ENCODE data around the gene EXO1. TPM values are rescaled to one million over a fixed set of nuclear protein-coding genes. Genes with fewer than 3 reads are reported as not detected.

Gene EXO1
- polyA plus RNA-seq, 1 experiment, result 4.3 TPM

- no peaks in the 10 kb centered on the region for H3K27me3 ChIP-seq (ENCODE audit: control insufficient read depth, insufficient read depth, low read length)
- no peak overlapping the region for H3K27ac ChIP-seq (ENCODE audit: low read depth, low read length)
- H3K4me3 ChIP-seq (ENCODE audit: low read depth, low read length), result no peak overlapping the region
- no peaks in the 10 kb centered on the region for H3K9me3 ChIP-seq (ENCODE audit: control insufficient read depth, insufficient read depth, low read length)
- CTCF ChIA-PET, result interaction anchor here (1.3 to 4.4 kb wide), 3 partner anchors 8 to 228 kb away, joined by 3 to 38 read pairs (median 5); partner anchors contain the start of genes EXO1 and MAP1LC3C
- TF ChIP-seq CTCF (IDR thresholded peaks at IDR 0.05; ENCODE audit: low read depth, low read length), result no peak
- no peak for DNase-seq (ENCODE audit: low read depth, low spot score)
- POLR2A ChIA-PET, result interaction anchor here (1.2 kb wide), 1 partner anchor 322 kb away, joined by 3 read pairs; no protein-coding TSS in a partner anchor
Observed at GRCh38 chr1:241839369-241839979, 8.5 kb upstream of the EXO1 start.

GRCh38 chr1:241840164-241840563, 7.8 kb upstream of the EXO1 start:
- POLR2A ChIA-PET, result no interaction called here
- no peaks in the 10 kb centered on the region for H3K27me3 ChIP-seq (ENCODE audit: control insufficient read depth, insufficient read depth, low read length)
- H3K9me3 ChIP-seq (ENCODE audit: control insufficient read depth, insufficient read depth, low read length), result no peaks in the 10 kb centered on the region
- H3K27ac ChIP-seq (ENCODE audit: low read depth, low read length), result no peak overlapping the region
- no peak overlapping the region for H3K4me3 ChIP-seq (ENCODE audit: low read depth, low read length)
- TF ChIP-seq CTCF (IDR thresholded peaks at IDR 0.05; ENCODE audit: low read depth, low read length), result no peak
- CTCF ChIA-PET, result interaction anchor here (4.4 kb wide), 1 partner anchor 229 kb away, joined by 38 read pairs; no protein-coding TSS in a partner anchor
- DNase-seq (ENCODE audit: low read depth, low spot score), result no peak

GRCh38 chr1:241841691-241842090, 6.3 kb upstream of the EXO1 start:
- Histone ChIP-seq H3K27ac (ENCODE audit: low read depth, low read length) (no peak overlapping the region), H3K27me3 (ENCODE audit: control insufficient read depth, insufficient read depth, low read length) (no peaks in the 10 kb centered on the region), H3K9me3 (ENCODE audit: control insufficient read depth, insufficient read depth, low read length) (no peaks in the 10 kb centered on the region), H3K4me3 (ENCODE audit: low read depth, low read length) (no peak overlapping the region)
- CTCF ChIA-PET, result interaction anchor here (0.6 to 4.9 kb wide), 5 partner anchors 9 to 1372 kb away, joined by 3 to 42 read pairs (median 3); no protein-coding TSS in a partner anchor
- TF ChIP-seq CTCF (IDR thresholded peaks at IDR 0.05; ENCODE audit: low read depth, low read length), result no peak
- POLR2A ChIA-PET, result no interaction called here
- no peak for DNase-seq (ENCODE audit: low read depth, low spot score)

- DNase-seq (ENCODE audit: low read depth, low spot score), result peak; percentile 34
- H3K27ac ChIP-seq (ENCODE audit: low read depth, low read length), result peak overlapping the region; percentile 81
- POLR2A ChIA-PET, result interaction anchor here (0.7 kb wide), 2 partner anchors 18 to 25 kb away, joined by 3 read pairs; no protein-coding TSS in a partner anchor
- TF ChIP-seq CTCF (IDR thresholded peaks at IDR 0.05; ENCODE audit: low read depth, low read length), result no peak
- H3K27me3 ChIP-seq (ENCODE audit: control insufficient read depth, insufficient read depth, low read length), result no peaks in the 10 kb centered on the region
- no peak overlapping the region for H3K4me3 ChIP-seq (ENCODE audit: low read depth, low read length)
- CTCF ChIA-PET, result interaction anchor here (1.2 to 4.9 kb wide), 5 partner anchors 8 to 232 kb away, joined by 3 to 42 read pairs (median 4); no protein-coding TSS in a partner anchor
- H3K9me3 ChIP-seq (ENCODE audit: control insufficient read depth, insufficient read depth, low read length), result no peaks in the 10 kb centered on the region
Observed at GRCh38 chr1:241842565-241842964, 5.4 kb upstream of the EXO1 start.

- TF ChIP-seq CTCF (IDR thresholded peaks at IDR 0.05; ENCODE audit: low read depth, low read length), result no peak
- H3K4me3 ChIP-seq (ENCODE audit: low read depth, low read length), result no peak overlapping the region
- H3K27ac ChIP-seq (ENCODE audit: low read depth, low read length), result no peak overlapping the region
- H3K27me3 ChIP-seq (ENCODE audit: control insufficient read depth, insufficient read depth, low read length), result no peaks in the 10 kb centered on the region
- no peak for DNase-seq (ENCODE audit: low read depth, low spot score)
- ChIA-PET CTCF (interaction anchor here (1.1 to 4.9 kb wide), 4 partner anchors 10 to 314 kb away, joined by 4 to 42 read pairs (median 6); no protein-coding TSS in a partner anchor), POLR2A (interaction anchor here (0.7 kb wide), 1 partner anchor 106 kb away, joined by 3 read pairs; no protein-coding TSS in a partner anchor)
- peaks cover 3% of the 10 kb centered on the region; the same call in 1 of the 2 replicates for H3K9me3 ChIP-seq (ENCODE audit: control insufficient read depth, insufficient read depth, low read length)
Observed at GRCh38 chr1:241844593-241844992, 3.4 kb upstream of the EXO1 start.
